ENCODE data around the gene MTHFD2L. TPM values are rescaled to one million over a fixed set of nuclear protein-coding genes. Genes with fewer than 3 reads are reported as not detected.

The MTHFD2L gene
- total and polyA plus RNA-seq, 2 donors (not counting 3 experiments of a cell fraction or from before 2014, with no cell fraction given): 6.9 to 15.2 TPM

DNA sequence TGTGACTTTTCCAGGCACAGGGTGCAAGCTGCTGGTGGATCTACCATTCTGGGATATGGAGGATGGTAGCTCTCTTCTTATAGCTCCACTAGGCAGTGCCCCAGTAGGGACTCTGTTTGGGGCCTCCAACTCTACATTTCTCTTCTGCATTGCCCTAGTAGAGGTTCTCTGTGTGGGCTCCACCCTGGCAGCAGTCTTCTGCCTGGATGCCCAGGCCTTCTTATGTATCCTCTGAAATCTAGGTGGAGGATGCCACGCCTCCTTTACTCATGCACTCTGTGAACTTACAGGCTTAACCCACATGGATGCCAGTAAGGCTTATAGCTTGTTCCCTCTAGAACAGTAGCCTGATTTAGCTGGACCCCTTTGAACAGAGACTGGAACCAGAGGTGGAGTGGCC, 186.1 kb downstream of the MTHFD2L start:
- H3K9me1 ChIP-seq (replicated peaks; ENCODE audit: control insufficient read depth, extremely low read depth, insufficient read depth, low read length): no peaks in the 10 kb centered on the region
- no peaks in the 10 kb centered on the region for H4K20me1 ChIP-seq (replicated peaks; ENCODE audit: control insufficient read depth, extremely low read depth, insufficient read depth, low read length)
- DNase-seq (ENCODE audit: low read depth, low spot score) (no peak), FAIRE-seq (no peak)
- no peak overlapping the region for H3K27ac ChIP-seq (ENCODE audit: insufficient read depth, low read depth, low read length)
- POLR2A ChIA-PET: no interaction called here
- CTCF ChIA-PET: no interaction called here
- dilution Hi-C loops (cut with MboI; ENCODE audit: extremely low pct_ligation_motif_present, low sequenced_read_pairs): no loop called here
- TF ChIP-seq JUN (IDR thresholded peaks at IDR 0.05; ENCODE audit: borderline replicate concordance, insufficient read depth, insufficient read length, low read depth): no peak
- no peak for TF ChIP-seq GATA2 (IDR thresholded peaks at IDR 0.05; ENCODE audit: insufficient read depth, insufficient read length, low read depth, low read length)
- no peaks in the 10 kb centered on the region for H3K79me2 ChIP-seq (ENCODE audit: control insufficient read depth, insufficient read depth, low read length)
- peaks cover 2% of the 10 kb centered on the region for H3K9me3 ChIP-seq (replicated peaks; ENCODE audit: control insufficient read depth, insufficient read depth, low read length)
- no peaks in the 10 kb centered on the region for H3K36me3 ChIP-seq (ENCODE audit: control insufficient read depth in 2 of 2, extremely low read depth in 1 of 2, insufficient read depth in 2 of 2, low read length in 2 of 2)
- H2AFZ ChIP-seq (ENCODE audit: low read depth, low read length): no peak overlapping the region
- H3K9ac ChIP-seq (replicated peaks; ENCODE audit: extremely low read depth, insufficient read depth, low read length): no peak overlapping the region
- H3K27me3 ChIP-seq (ENCODE audit: control insufficient read depth in 2 of 2, insufficient read depth in 2 of 2, low read length in 2 of 2): no peaks in the 10 kb centered on the region
- H3K4me1 ChIP-seq (ENCODE audit: control insufficient read depth, extremely low read depth, insufficient read depth, low read length): no peaks in the 10 kb centered on the region
- H3K4me3 ChIP-seq (replicated peaks in 1 of 3; ENCODE audit: insufficient read depth in 1 of 3, low read depth in 1 of 3, low read length in 3 of 3): no peak overlapping the region
- no TSS peak for BruUV-seq (replicated peaks)
- intact Hi-C loops (cut with micrococcal nuclease): no loop called here
- no peak overlapping the region for H3K4me2 ChIP-seq (ENCODE audit: insufficient read depth, low read length)

Other genes starting within 250 kb of the MTHFD2L start
- not detected in 2 replicates for gene PF4, start 176.1 kb upstream of the MTHFD2L start, total RNA-seq
- not detected in 2 replicates for gene PF4, start 176.1 kb upstream of the MTHFD2L start, polyA plus RNA-seq
- gene PPBP, start 169.9 kb upstream of the MTHFD2L start, total RNA-seq: not detected in 2 replicates
- gene PPBP, start 169.9 kb upstream of the MTHFD2L start, polyA plus RNA-seq: not detected in 2 replicates
- 0.21 and 0.33 TPM in 2 replicates for gene CXCL5, start 159.4 kb upstream of the MTHFD2L start, total RNA-seq
- gene CXCL5, start 159.4 kb upstream of the MTHFD2L start, polyA plus RNA-seq: 0.25 and 0.40 TPM in 2 replicates
- gene CXCL3, start 119.4 kb upstream of the MTHFD2L start, total RNA-seq: 1.3 and 1.4 TPM in 2 replicates
- gene CXCL3, start 119.4 kb upstream of the MTHFD2L start, polyA plus RNA-seq: 1.1 TPM in 2 replicates
- 6.2 and 8.6 TPM in 2 replicates for gene CXCL2, start 58.9 kb upstream of the MTHFD2L start, total RNA-seq
- 15.1 and 15.9 TPM in 2 replicates for gene CXCL2, start 58.9 kb upstream of the MTHFD2L start, polyA plus RNA-seq
- 1.2 TPM in 1 of 2 replicates, not detected in the other for gene EPGN, start 150.4 kb downstream of the MTHFD2L start, total RNA-seq
- gene EPGN, start 150.4 kb downstream of the MTHFD2L start, polyA plus RNA-seq: not detected in 2 replicates
- gene EREG, start 207.0 kb downstream of the MTHFD2L start, total RNA-seq: not detected in 2 replicates
- gene EREG, start 207.0 kb downstream of the MTHFD2L start, polyA plus RNA-seq: not detected in 2 replicates